ENCODE results near the gene RAB14. TPM values are rescaled to one million over a fixed set of nuclear protein-coding genes. Genes with fewer than 3 reads are reported as not detected.

RAB14 gene
- total RNA-seq, 4 donors from 2014 or later = 20.7 to 50.3 (median 37.9) TPM

DNA sequence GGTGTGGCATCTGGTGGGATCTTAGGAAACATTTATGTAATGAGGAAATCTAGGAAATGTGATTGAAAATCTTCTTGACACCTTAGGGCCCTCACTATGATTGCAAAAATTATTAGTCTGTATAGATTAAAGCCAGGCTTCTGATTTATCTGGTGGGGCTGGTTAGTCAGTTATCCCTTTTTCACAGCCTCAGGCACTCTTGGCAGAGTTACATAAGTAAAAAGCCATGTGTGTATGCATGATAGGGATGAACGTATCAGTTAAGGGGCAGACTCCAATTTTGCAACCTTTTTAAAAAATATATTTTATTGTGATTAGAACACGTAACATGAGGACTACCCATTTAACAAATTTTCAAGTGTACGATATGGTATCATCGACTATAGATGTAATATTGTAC lies 30.6 kb upstream of the RAB14 start:
- intact Hi-C loops (cut with DNase I; ENCODE audit: low total_unique reads) = no loop called here
- no peaks in the 10 kb centered on the region for H3K27me3 ChIP-seq
- DNase-seq = no peak
- no peaks in the 10 kb centered on the region for H3K9me3 ChIP-seq
- no peak overlapping the region for H3K4me3 ChIP-seq
- TF ChIP-seq, protein P1, sequence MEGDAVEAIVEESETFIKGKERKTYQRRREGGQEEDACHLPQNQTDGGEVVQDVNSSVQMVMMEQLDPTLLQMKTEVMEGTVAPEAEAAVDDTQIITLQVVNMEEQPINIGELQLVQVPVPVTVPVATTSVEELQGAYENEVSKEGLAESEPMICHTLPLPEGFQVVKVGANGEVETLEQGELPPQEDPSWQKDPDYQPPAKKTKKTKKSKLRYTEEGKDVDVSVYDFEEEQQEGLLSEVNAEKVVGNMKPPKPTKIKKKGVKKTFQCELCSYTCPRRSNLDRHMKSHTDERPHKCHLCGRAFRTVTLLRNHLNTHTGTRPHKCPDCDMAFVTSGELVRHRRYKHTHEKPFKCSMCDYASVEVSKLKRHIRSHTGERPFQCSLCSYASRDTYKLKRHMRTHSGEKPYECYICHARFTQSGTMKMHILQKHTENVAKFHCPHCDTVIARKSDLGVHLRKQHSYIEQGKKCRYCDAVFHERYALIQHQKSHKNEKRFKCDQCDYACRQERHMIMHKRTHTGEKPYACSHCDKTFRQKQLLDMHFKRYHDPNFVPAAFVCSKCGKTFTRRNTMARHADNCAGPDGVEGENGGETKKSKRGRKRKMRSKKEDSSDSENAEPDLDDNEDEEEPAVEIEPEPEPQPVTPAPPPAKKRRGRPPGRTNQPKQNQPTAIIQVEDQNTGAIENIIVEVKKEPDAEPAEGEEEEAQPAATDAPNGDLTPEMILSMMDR (IDR thresholded peaks at IDR 0.05) = no peak
- TF ChIP-seq POLR2A (IDR thresholded peaks at IDR 0.05) = no peak
- TF ChIP-seq EP300 (IDR thresholded peaks at IDR 0.05; ENCODE audit: low read depth) = no peak
- no peak for TF ChIP-seq POLR2AphosphoS5 (IDR thresholded peaks at IDR 0.05)
- 97 to 100% methylated on average over 4 of the region's 4 CpGs for WGBS, 2 donors (ENCODE audit: low coverage in 1 of 2)
- in situ Hi-C loops (cut with MboI; ENCODE audit: low pct_ligation_motif_present in 1 of 4, low pct_unique_long_range_greater_than_20kb in 1 of 4, low sequenced_read_pairs in 3 of 4) = no loop called here
- H3K27ac ChIP-seq = no peak overlapping the region
- H3K36me3 ChIP-seq = no peaks in the 10 kb centered on the region
- no peaks in the 10 kb centered on the region for H3K4me1 ChIP-seq

DNA sequence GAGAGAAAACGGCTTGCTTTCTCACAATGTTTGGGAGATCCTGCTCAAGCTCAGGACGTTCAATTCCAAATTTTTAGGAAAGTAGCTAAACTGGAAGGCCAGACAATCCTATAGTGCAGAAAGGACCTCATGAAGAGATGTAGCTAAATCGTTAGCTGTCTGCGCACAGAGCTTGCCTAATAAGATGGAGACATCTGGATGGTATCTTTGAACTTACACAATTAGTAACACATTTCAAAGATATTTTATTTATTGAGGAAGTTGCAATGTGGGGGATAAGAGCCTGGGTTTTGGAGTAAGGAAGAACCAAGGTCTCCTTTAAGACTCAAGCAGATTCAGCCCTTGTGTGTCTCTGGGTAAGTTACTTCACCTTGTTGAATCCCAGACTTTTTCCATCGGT lies 28.6 kb upstream of the RAB14 start:
- Histone ChIP-seq H3K9me3 (no peaks in the 10 kb centered on the region), H3K27ac (no peak overlapping the region), H3K36me3 (no peaks in the 10 kb centered on the region), H3K4me3 (no peak overlapping the region), H3K4me1 (no peaks in the 10 kb centered on the region), H3K27me3 (no peaks in the 10 kb centered on the region)
- TF ChIP-seq POLR2A (IDR thresholded peaks at IDR 0.05) (no peak), POLR2AphosphoS5 (IDR thresholded peaks at IDR 0.05) (no peak), EP300 (IDR thresholded peaks at IDR 0.05; ENCODE audit: low read depth) (no peak)
- TF ChIP-seq, protein P1 (IDR thresholded peaks at IDR 0.05) = no peak
- 79 to 83% methylated on average over 5 of the region's 5 CpGs for WGBS, 2 donors (ENCODE audit: low coverage in 1 of 2)
- intact Hi-C loops (cut with DNase I; ENCODE audit: low total_unique reads) = no loop called here
- in situ Hi-C loops (cut with MboI; ENCODE audit: low pct_ligation_motif_present in 1 of 4, low pct_unique_long_range_greater_than_20kb in 1 of 4, low sequenced_read_pairs in 3 of 4) = no loop called here
- no peak for DNase-seq

GRCh38 chr9:121227862-121228261 lies 26.2 kb upstream of the RAB14 start:
- H3K4me3 ChIP-seq = no peak overlapping the region
- TF ChIP-seq POLR2A (IDR thresholded peaks at IDR 0.05) (no peak), EP300 (IDR thresholded peaks at IDR 0.05; ENCODE audit: low read depth) (no peak), POLR2AphosphoS5 (IDR thresholded peaks at IDR 0.05) (no peak)
- TF ChIP-seq, protein P1 (IDR thresholded peaks at IDR 0.05) = no peak
- no peak overlapping the region for H3K27ac ChIP-seq
- no peaks in the 10 kb centered on the region for H3K9me3 ChIP-seq
- no peak for DNase-seq
- WGBS, 2 donors (ENCODE audit: low coverage in 1 of 2) = 33 to 59% methylated on average over 1 to 4 of the region's 4 CpGs
- no peaks in the 10 kb centered on the region for H3K36me3 ChIP-seq
- intact Hi-C loops (cut with DNase I; ENCODE audit: low total_unique reads) (no loop called here), in situ Hi-C loops (cut with MboI; ENCODE audit: low pct_ligation_motif_present in 1 of 4, low pct_unique_long_range_greater_than_20kb in 1 of 4, low sequenced_read_pairs in 3 of 4) (no loop called here)
- H3K4me1 ChIP-seq = no peaks in the 10 kb centered on the region
- no peaks in the 10 kb centered on the region for H3K27me3 ChIP-seq

DNA sequence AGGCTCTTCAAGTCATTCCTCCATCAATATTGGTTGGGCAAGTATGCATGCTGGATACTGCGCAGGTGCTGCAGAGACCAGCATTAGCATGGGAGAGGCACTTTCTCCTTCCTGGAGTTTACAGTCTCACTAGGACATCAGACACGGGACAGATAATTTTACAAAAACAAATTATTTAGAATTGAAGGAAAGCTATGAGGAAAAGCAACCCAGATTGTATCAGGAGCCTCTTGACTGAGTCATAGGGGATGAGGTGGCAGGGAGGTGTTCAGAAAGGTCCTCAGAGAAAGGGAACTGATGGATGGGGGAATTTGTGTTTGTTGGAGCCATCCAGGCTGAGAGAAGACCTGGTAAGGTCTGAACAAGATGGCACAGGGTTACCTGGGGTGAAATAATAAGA lies 24.5 kb upstream of the RAB14 start:
- Histone ChIP-seq H3K36me3 (no peaks in the 10 kb centered on the region), H3K4me1 (no peaks in the 10 kb centered on the region), H3K9me3 (no peaks in the 10 kb centered on the region), H3K27ac (no peak overlapping the region), H3K4me3 (no peak overlapping the region), H3K27me3 (no peaks in the 10 kb centered on the region)
- WGBS, 2 donors (ENCODE audit: low coverage in 1 of 2) = 80 to 83% methylated on average over 2 of the region's 2 CpGs
- no peak for DNase-seq
- TF ChIP-seq POLR2A (IDR thresholded peaks at IDR 0.05) = no peak
- in situ Hi-C loops (cut with MboI; ENCODE audit: low pct_ligation_motif_present in 1 of 4, low pct_unique_long_range_greater_than_20kb in 1 of 4, low sequenced_read_pairs in 3 of 4) (no loop called here), intact Hi-C loops (cut with DNase I; ENCODE audit: low total_unique reads) (no loop called here)

GRCh38 chr9:121225240-121225639 lies 23.6 kb upstream of the RAB14 start:
- Histone ChIP-seq H3K36me3 (no peaks in the 10 kb centered on the region), H3K4me1 (no peaks in the 10 kb centered on the region), H3K4me3 (no peak overlapping the region), H3K27me3 (no peaks in the 10 kb centered on the region), H3K27ac (no peak overlapping the region), H3K9me3 (no peaks in the 10 kb centered on the region)
- WGBS, 2 donors (ENCODE audit: low coverage in 1 of 2) = 69 to 89% methylated on average over 4 to 5 of the region's 5 CpGs
- TF ChIP-seq, protein P1 (IDR thresholded peaks at IDR 0.05) = no peak
- no peak for TF ChIP-seq POLR2A (IDR thresholded peaks at IDR 0.05)
- TF ChIP-seq EP300 (IDR thresholded peaks at IDR 0.05; ENCODE audit: low read depth) = no peak
- no peak for TF ChIP-seq POLR2AphosphoS5 (IDR thresholded peaks at IDR 0.05)
- DNase-seq = no peak
- intact Hi-C loops (cut with DNase I; ENCODE audit: low total_unique reads) (no loop called here), in situ Hi-C loops (cut with MboI; ENCODE audit: low pct_ligation_motif_present in 1 of 4, low pct_unique_long_range_greater_than_20kb in 1 of 4, low sequenced_read_pairs in 3 of 4) (no loop called here)

Data from transverse colon (tissue), 4 donors.